GM18909 (cell line): ENCODE results near the gene IER5L.
A peak's percentile ranks its signal among the peaks of the same experiment; 100 is the strongest.

Experiments
- ATAC-seq: cut with Tn5 transposase; IDR thresholded peaks from one replicate; pipeline ENCODE4 v1.9.1; 2021; ENCODE audit warnings: mild to moderate bottlenecking; ENCODE audit not compliant: unreplicated experiment, poor library complexity

The IER5L gene

GRCh38 chr9:129182625-129183494 lies 4.8 kb upstream of the IER5L start:
- no peak for ATAC-seq

GRCh38 chr9:129182122-129182521 lies 4.1 kb upstream of the IER5L start:
- ATAC-seq = no peak

- no peak for ATAC-seq
Measured at GRCh38 chr9:129181246-129181645, 3.2 kb upstream of the IER5L start.

GRCh38 chr9:129178568-129179382 lies 714 bp upstream of the IER5L start:
- ATAC-seq = no peak

GRCh38 chr9:129177443-129177790 lies 644 bp downstream of the IER5L start:
- peak; percentile 23 for ATAC-seq

GRCh38 chr9:129176701-129177442 lies 1.2 kb downstream of the IER5L start:
- no peak for ATAC-seq

- no peak for ATAC-seq
Measured at GRCh38 chr9:129175825-129176633, 2.0 kb downstream of the IER5L start.

- ATAC-seq = no peak
Measured at GRCh38 chr9:129175515-129175824, 2.6 kb downstream of the IER5L start.

- no peak for ATAC-seq
Measured at GRCh38 chr9:129174724-129175514, 3.1 kb downstream of the IER5L start.

- ATAC-seq = no peak
Measured at GRCh38 chr9:129174102-129174723, 3.8 kb downstream of the IER5L start.

- no peak for ATAC-seq
Measured at GRCh38 chr9:129173296-129174101, 4.6 kb downstream of the IER5L start.

GRCh38 chr9:129172816-129173215 lies 5.2 kb downstream of the IER5L start:
- ATAC-seq = no peak

GRCh38 chr9:129171993-129172751 lies 5.9 kb downstream of the IER5L start:
- ATAC-seq = no peak

GRCh38 chr9:129170229-129170628 lies 7.8 kb downstream of the IER5L start:
- no peak for ATAC-seq

- no peak for ATAC-seq
Measured at GRCh38 chr9:129166623-129167557, 11.2 kb downstream of the IER5L start.

- no peak for ATAC-seq
Measured at GRCh38 chr9:129165198-129165597, 12.9 kb downstream of the IER5L start.
